ENCODE measurements around the gene PRM1. TPM values are rescaled to one million over a fixed set of nuclear protein-coding genes. Genes with fewer than 3 reads are reported as not detected.

Gene PRM1, protein sequence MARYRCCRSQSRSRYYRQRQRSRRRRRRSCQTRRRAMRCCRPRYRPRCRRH
- polyA plus RNA-seq = not detected

DNA sequence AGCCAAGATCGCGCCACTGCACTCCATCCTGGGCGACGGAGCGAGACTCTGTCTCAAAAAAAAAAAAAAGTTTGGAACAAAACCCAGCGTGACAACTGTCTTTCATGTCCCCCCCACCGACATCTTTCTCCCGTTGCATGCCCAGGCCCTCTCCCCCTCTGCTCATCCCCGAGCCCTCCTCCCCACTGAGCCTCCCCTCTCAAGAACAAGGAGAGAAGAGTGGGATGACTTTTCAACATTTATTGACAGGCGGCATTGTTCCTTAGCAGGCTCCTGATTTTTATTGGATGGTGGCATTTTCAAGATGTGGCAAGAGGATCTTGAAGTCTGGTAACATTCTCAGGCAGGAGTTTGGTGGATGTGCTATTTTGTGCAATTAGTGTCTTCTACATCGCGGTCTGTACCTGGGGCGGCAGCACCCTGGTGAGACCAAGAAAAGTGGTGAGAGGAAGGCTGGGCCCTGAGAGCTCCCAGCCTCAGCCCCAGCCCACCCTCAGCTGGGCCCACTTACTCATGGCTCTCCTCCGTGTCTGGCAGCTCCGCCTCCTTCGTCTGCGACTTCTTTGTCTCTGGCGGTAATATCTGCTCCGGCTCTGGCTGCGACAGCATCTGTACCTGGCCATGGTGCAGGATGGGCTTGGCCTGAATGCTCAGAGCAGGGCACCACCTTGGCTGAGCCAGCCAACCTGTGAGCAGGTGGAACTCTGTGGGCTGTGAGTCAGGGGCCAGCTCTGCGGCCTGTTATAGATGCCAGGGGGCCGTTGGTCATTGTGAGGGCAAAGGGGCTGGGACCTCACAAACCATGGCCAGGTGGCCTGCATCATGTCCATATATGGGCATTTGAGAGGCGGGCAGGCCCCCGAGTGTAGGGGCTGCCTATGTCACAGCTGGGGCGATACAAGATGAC lies at the start of gene PRM1:
PRM1 (minus strand) TSS at position 715 of the 907 bp plus-strand sequence; CDS start at position 623, 92 bp downstream.
- no peak within 1 kb of the TSS for H3K4me3 ChIP-seq (ENCODE audit: low read depth in 1 of 2, low read length in 2 of 2)
- 84 to 88% methylated on average over 22 to 25 of the region's 25 CpGs for WGBS, 2 donors
- no peaks in the 10 kb centered on the region for H3K4me1 ChIP-seq (ENCODE audit: control insufficient read depth in 2 of 2, insufficient read depth in 2 of 2, low read length in 1 of 2)
- no peaks in the 10 kb centered on the region for H3K36me3 ChIP-seq (ENCODE audit: control insufficient read depth in 2 of 2, insufficient read depth in 2 of 2, low read length in 1 of 2)
- H3K27ac ChIP-seq (ENCODE audit: low read depth in 2 of 2, low read length in 1 of 2) = no peak within 1 kb of the TSS
- no peaks in the 10 kb centered on the region for H3K9me3 ChIP-seq (ENCODE audit: control insufficient read depth in 2 of 2, insufficient read depth in 1 of 2, low read depth in 1 of 2, low read length in 1 of 2)
- no peaks in the 10 kb centered on the region for H3K27me3 ChIP-seq (ENCODE audit: control insufficient read depth in 1 of 2, insufficient read depth in 2 of 2, low read length in 2 of 2)

DNA sequence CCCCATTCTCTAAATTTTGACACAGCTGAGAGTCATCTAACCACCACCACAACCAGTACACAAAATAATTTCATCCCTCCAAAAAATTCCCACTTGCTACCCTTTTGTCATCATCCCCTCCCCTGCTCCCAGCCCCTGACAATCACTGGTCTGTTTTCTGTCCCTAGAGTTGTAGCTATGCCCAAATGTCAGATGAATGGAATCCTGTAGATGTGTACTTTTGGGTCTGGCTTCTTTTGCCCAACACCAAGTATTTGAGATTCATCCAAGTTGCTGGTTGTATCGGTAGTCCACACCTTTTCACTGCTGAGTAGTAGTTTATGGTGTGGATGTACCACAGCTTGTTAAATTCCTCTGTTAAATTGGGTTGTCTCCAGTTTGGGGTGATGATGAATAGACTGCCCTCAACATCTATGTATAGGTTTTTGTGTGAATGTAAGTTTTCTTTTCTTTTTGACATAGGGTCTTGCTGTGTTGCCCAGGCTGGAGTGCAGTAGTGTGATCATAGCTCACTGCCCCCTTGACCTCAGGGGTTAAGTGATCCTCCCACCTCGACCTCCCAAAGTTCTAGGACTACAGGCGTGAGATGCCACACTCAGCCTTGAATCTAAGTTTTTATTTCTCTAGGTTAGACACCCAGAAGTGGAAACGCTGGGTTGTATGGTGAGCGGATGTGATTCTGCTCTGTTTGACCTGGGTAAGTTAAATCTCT lies 49.6 kb upstream of the PRM1 start:
- Histone ChIP-seq H3K27me3 (ENCODE audit: control insufficient read depth in 1 of 2, insufficient read depth in 2 of 2, low read length in 2 of 2) (no peaks in the 10 kb centered on the region), H3K27ac (ENCODE audit: low read depth in 2 of 2, low read length in 1 of 2) (no peak overlapping the region), H3K9me3 (ENCODE audit: control insufficient read depth in 2 of 2, insufficient read depth in 1 of 2, low read depth in 1 of 2, low read length in 1 of 2) (no peaks in the 10 kb centered on the region), H3K4me3 (ENCODE audit: low read depth in 1 of 2, low read length in 2 of 2) (no peak overlapping the region), H3K4me1 (ENCODE audit: control insufficient read depth in 2 of 2, insufficient read depth in 2 of 2, low read length in 1 of 2) (no peaks in the 10 kb centered on the region), H3K36me3 (ENCODE audit: control insufficient read depth in 2 of 2, insufficient read depth in 2 of 2, low read length in 1 of 2) (no peaks in the 10 kb centered on the region)
- 91 to 93% methylated on average over 5 of the region's 5 CpGs for WGBS, 2 donors

DNA sequence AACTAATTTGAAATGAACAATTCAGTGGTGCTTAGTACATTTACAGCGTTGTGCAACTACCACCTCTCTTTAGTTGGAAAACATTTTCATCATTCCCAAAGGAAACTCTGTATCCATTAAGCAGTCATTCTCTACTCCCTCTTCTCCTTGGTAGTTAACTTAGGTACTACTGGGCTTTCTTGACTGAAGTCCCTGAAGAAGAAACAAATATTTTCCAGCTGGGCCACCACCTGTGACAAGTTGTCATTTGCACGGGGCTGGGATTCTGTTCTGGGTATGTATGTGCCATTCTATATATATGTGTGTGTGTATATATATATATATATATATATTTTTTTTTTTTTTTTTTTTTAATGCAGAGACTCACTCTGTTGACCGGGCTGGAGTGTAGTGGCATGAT lies 48.8 kb upstream of the PRM1 start:
- no peak overlapping the region for H3K4me3 ChIP-seq (ENCODE audit: low read depth in 1 of 2, low read length in 2 of 2)
- H3K9me3 ChIP-seq (ENCODE audit: control insufficient read depth in 2 of 2, insufficient read depth in 1 of 2, low read depth in 1 of 2, low read length in 1 of 2) = no peaks in the 10 kb centered on the region
- WGBS, 2 donors = 79 to 84% methylated on average over 3 of the region's 3 CpGs
- H3K4me1 ChIP-seq (ENCODE audit: control insufficient read depth in 2 of 2, insufficient read depth in 2 of 2, low read length in 1 of 2) = no peaks in the 10 kb centered on the region
- H3K27me3 ChIP-seq (ENCODE audit: control insufficient read depth in 1 of 2, insufficient read depth in 2 of 2, low read length in 2 of 2) = no peaks in the 10 kb centered on the region
- no peak overlapping the region for H3K27ac ChIP-seq (ENCODE audit: low read depth in 2 of 2, low read length in 1 of 2)
- H3K36me3 ChIP-seq (ENCODE audit: control insufficient read depth in 2 of 2, insufficient read depth in 2 of 2, low read length in 1 of 2) = no peaks in the 10 kb centered on the region

DNA sequence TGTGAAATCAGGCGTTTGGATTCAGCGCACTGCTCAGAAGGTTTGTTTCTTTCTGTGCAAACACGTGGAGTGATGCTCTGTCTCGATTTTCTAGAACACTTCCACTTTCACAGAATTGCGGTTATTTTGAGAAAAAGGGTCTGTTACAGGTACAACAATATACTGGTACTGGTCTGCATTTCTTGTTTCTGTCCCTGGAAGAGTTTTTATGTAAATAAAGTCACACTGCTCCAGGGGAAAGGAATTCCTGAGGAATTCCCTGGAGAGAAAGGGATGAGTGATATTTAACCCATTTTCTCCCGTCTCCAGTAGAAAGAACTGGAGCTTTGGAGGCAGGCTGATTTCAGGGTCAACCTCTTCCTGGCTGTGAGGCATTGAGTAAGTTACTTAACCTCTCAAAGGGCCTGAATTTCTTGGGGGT lies 48.0 kb upstream of the PRM1 start:
- Histone ChIP-seq H3K27me3 (ENCODE audit: control insufficient read depth in 1 of 2, insufficient read depth in 2 of 2, low read length in 2 of 2) (no peaks in the 10 kb centered on the region), H3K4me1 (ENCODE audit: control insufficient read depth in 2 of 2, insufficient read depth in 2 of 2, low read length in 1 of 2) (no peaks in the 10 kb centered on the region), H3K4me3 (ENCODE audit: low read depth in 1 of 2, low read length in 2 of 2) (no peak overlapping the region), H3K27ac (ENCODE audit: low read depth in 2 of 2, low read length in 1 of 2) (no peak overlapping the region), H3K9me3 (ENCODE audit: control insufficient read depth in 2 of 2, insufficient read depth in 1 of 2, low read depth in 1 of 2, low read length in 1 of 2) (no peaks in the 10 kb centered on the region), H3K36me3 (ENCODE audit: control insufficient read depth in 2 of 2, insufficient read depth in 2 of 2, low read length in 1 of 2) (no peaks in the 10 kb centered on the region)
- WGBS, 2 donors = 20% methylated on average over 6 of the region's 6 CpGs

DNA sequence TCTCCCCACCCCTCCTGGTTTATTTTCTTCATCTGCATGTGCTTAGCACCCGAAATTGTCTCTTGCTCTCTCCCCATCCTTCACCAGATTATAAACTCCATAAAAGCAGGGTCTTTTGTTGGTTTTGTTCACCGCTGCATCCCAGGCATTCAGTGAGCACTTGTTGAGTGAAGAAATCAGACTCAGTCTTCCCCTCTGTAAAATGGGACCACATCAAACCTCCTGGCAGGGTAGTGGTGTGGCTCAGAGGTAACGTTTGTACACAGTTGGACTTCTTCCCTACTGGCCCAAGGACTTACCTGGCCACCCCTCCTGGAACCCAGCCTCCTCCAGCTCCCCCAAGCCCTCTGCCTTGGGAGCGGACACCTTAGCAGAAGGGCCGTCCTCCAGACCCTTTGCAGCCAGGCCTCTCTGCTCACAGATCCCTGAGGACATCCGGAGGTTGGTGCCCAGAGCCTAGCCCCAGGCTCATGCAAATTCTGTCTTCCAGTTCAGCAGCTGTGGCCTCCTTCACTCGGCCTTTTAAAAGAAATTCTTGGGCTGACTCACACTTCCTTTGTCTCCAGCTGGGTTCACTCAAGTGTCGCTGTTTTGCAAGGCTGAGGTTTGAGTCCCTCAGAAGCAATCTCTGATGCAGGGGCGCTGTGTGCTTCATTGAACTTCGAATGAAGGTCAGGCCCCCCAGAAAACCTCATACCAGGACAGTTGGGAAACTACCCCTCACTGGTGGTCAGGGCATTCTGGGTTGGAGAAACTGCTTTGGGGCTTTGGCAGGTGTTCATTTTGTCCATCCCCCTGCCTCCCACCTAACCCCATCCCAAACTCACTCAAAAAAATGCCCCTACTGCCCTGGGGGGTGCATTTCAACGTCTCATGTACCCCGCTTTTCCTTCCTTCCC lies 47.3 kb upstream of the PRM1 start:
- Histone ChIP-seq H3K27ac (ENCODE audit: low read depth in 2 of 2, low read length in 1 of 2) (no peak overlapping the region), H3K4me1 (ENCODE audit: control insufficient read depth in 2 of 2, insufficient read depth in 2 of 2, low read length in 1 of 2) (no peaks in the 10 kb centered on the region), H3K9me3 (ENCODE audit: control insufficient read depth in 2 of 2, insufficient read depth in 1 of 2, low read depth in 1 of 2, low read length in 1 of 2) (no peaks in the 10 kb centered on the region), H3K36me3 (ENCODE audit: control insufficient read depth in 2 of 2, insufficient read depth in 2 of 2, low read length in 1 of 2) (no peaks in the 10 kb centered on the region), H3K4me3 (ENCODE audit: low read depth in 1 of 2, low read length in 2 of 2) (no peak overlapping the region), H3K27me3 (ENCODE audit: control insufficient read depth in 1 of 2, insufficient read depth in 2 of 2, low read length in 2 of 2) (no peaks in the 10 kb centered on the region)
- WGBS, 2 donors = 28 to 45% methylated on average over 12 of the region's 12 CpGs

DNA sequence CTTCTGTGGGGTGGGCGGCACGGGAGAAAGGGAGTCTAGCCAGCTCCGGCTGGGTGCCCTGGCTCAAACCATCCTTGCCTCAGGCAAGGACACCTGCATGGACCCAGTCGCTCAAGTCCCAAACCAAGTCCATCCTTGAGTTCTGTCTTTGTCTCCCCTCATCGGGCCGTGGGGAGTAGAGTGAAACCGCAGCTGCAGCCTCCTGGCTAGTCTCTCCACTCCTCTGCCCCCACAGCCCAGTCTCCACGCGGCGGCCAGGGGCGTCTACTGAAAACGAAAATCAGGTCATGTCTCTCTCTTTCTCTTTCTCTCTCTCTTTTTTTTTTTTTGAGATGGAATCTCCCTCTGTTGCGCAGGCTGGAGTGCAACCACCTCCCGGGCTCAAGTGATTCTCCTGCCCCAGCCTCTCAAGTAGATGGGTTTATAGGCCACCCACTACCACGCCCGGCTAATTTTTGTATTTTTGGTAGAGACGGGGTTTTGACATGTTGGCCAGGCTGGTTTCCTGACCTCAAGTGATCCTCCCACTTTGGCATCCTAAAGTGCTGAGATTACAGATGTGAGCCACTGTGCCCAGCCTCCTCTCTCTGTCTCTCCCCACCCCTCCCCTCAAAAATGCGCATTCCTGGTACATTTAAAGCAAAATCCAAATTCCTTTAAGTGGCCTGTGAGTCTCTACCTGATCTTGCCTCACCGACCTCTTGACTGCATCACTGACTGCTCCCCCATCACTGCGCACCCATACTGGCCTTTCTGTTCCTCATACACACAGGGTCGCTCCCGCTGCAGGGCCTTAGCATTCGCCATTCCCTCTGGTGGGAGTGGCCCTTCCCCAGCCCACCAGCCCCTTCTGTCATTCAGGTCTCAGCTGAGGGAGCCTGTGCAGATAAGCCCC lies 46.4 kb upstream of the PRM1 start:
- Histone ChIP-seq H3K4me1 (ENCODE audit: control insufficient read depth in 2 of 2, insufficient read depth in 2 of 2, low read length in 1 of 2) (no peaks in the 10 kb centered on the region), H3K36me3 (ENCODE audit: control insufficient read depth in 2 of 2, insufficient read depth in 2 of 2, low read length in 1 of 2) (no peaks in the 10 kb centered on the region), H3K4me3 (ENCODE audit: low read depth in 1 of 2, low read length in 2 of 2) (no peak overlapping the region), H3K27me3 (ENCODE audit: control insufficient read depth in 1 of 2, insufficient read depth in 2 of 2, low read length in 2 of 2) (no peaks in the 10 kb centered on the region), H3K27ac (ENCODE audit: low read depth in 2 of 2, low read length in 1 of 2) (no peak overlapping the region), H3K9me3 (ENCODE audit: control insufficient read depth in 2 of 2, insufficient read depth in 1 of 2, low read depth in 1 of 2, low read length in 1 of 2) (no peaks in the 10 kb centered on the region)
- WGBS, 2 donors = 83 to 89% methylated on average over 23 of the region's 23 CpGs

DNA sequence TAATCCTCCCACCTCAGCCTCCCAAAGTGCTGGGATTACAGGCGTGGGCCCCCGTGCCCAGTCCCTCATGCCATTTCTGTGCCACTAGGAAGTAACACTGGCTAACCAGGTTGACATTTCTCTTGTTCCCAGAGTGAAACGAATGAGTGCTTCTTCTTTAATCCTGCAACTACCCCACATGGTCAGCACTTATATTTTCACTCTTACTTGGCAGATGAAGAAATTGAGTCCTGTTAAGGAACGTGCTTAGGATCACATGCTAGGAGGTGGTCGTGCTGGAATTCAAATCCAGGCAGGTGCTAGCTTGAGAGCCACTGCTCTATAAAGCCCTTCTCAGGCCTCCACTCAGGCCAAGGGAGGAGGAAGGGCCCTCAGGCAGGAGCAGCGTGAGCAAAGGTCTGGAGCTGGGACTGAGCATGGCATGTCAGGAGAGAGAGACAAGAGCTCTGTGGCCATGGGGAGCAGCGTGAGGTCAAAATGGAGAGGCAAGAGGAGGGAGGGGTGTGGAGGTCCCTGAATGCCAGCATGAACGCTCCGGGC lies 45.7 kb upstream of the PRM1 start:
- H3K27me3 ChIP-seq (ENCODE audit: control insufficient read depth in 1 of 2, insufficient read depth in 2 of 2, low read length in 2 of 2) = no peaks in the 10 kb centered on the region
- no peak overlapping the region for H3K27ac ChIP-seq (ENCODE audit: low read depth in 2 of 2, low read length in 1 of 2)
- no peaks in the 10 kb centered on the region for H3K9me3 ChIP-seq (ENCODE audit: control insufficient read depth in 2 of 2, insufficient read depth in 1 of 2, low read depth in 1 of 2, low read length in 1 of 2)
- no peaks in the 10 kb centered on the region for H3K36me3 ChIP-seq (ENCODE audit: control insufficient read depth in 2 of 2, insufficient read depth in 2 of 2, low read length in 1 of 2)
- no peak overlapping the region for H3K4me3 ChIP-seq (ENCODE audit: low read depth in 1 of 2, low read length in 2 of 2)
- no peaks in the 10 kb centered on the region for H3K4me1 ChIP-seq (ENCODE audit: control insufficient read depth in 2 of 2, insufficient read depth in 2 of 2, low read length in 1 of 2)
- WGBS, 2 donors = 87 to 91% methylated on average over 9 of the region's 9 CpGs

DNA sequence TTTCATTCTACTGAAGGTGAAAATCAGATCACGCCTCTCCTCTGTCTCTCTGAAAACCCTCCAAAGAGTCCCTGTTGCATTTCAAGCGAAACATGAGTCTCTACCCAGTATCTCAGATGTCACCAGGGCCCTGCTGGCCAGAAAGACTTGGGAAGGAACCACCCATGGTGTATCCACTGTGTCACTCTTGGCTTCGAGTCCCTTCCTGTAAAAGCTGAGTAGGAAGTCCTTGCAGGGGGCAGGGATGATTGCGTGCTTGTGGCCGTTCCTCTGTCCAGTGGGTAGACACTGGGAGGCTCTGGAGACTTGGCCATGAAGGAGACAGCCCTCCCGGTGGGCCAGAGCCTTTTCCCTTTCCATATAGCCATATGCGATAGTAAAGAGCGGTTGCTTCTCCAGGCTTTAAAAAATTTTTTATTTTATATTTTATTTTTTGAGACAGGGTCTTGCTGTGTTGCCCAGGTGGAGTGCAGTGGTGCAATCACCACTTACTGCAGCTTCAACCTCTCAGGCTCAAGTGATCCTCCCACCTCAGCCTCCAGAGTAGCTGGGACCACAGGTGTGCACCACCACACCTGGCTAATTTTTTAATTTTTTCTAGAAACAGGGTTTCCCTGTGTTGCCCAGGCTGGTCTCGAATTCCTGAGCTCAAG lies 45.1 kb upstream of the PRM1 start:
- Histone ChIP-seq H3K4me3 (ENCODE audit: low read depth in 1 of 2, low read length in 2 of 2) (no peak overlapping the region), H3K27me3 (ENCODE audit: control insufficient read depth in 1 of 2, insufficient read depth in 2 of 2, low read length in 2 of 2) (no peaks in the 10 kb centered on the region), H3K36me3 (ENCODE audit: control insufficient read depth in 2 of 2, insufficient read depth in 2 of 2, low read length in 1 of 2) (no peaks in the 10 kb centered on the region), H3K27ac (ENCODE audit: low read depth in 2 of 2, low read length in 1 of 2) (no peak overlapping the region), H3K4me1 (ENCODE audit: control insufficient read depth in 2 of 2, insufficient read depth in 2 of 2, low read length in 1 of 2) (no peaks in the 10 kb centered on the region), H3K9me3 (ENCODE audit: control insufficient read depth in 2 of 2, insufficient read depth in 1 of 2, low read depth in 1 of 2, low read length in 1 of 2) (no peaks in the 10 kb centered on the region)
- 84 to 85% methylated on average over 9 of the region's 9 CpGs for WGBS, 2 donors
